ENCODE measurements around the gene SEBOX.
A peak's percentile ranks its signal among the peaks of the same experiment; 100 is the strongest.

Gene SEBOX

DNA sequence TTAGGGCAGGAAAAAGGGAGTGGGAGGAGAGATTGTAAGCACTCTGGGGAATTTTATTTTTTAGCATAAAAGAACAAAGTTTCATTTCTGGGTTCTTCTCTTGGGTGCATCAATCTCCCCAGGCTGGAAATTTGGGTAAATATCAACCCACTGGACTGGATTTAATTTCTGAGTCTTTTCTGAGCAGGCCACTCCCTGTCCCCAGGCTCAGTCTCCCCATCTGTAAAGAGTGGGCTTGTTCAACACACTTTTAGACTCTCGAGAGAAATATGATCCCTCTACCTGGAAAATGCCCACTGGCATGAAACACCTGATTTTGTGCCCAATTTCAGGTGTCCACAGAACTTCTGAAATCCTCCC lies 5.7 kb upstream of the SEBOX start:
- H3K4me1 ChIP-seq (ENCODE audit: insufficient read depth, poor library complexity, severe bottlenecking) = peaks cover 6% of the 10 kb centered on the region
- H3K9me3 ChIP-seq (ENCODE audit: severe bottlenecking) = no peaks in the 10 kb centered on the region
- H3K27ac ChIP-seq (ENCODE audit: poor library complexity, severe bottlenecking) = peak overlapping the region; percentile 31
- TF ChIP-seq, protein P1, sequence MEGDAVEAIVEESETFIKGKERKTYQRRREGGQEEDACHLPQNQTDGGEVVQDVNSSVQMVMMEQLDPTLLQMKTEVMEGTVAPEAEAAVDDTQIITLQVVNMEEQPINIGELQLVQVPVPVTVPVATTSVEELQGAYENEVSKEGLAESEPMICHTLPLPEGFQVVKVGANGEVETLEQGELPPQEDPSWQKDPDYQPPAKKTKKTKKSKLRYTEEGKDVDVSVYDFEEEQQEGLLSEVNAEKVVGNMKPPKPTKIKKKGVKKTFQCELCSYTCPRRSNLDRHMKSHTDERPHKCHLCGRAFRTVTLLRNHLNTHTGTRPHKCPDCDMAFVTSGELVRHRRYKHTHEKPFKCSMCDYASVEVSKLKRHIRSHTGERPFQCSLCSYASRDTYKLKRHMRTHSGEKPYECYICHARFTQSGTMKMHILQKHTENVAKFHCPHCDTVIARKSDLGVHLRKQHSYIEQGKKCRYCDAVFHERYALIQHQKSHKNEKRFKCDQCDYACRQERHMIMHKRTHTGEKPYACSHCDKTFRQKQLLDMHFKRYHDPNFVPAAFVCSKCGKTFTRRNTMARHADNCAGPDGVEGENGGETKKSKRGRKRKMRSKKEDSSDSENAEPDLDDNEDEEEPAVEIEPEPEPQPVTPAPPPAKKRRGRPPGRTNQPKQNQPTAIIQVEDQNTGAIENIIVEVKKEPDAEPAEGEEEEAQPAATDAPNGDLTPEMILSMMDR (IDR thresholded peaks at IDR 0.05; ENCODE audit: poor library complexity, severe bottlenecking) = no peak
- H3K4me3 ChIP-seq (ENCODE audit: severe bottlenecking) = no peak overlapping the region
- ATAC-seq (ENCODE audit: low read depth) = no peak
- no peak for DNase-seq (ENCODE audit: low spot score)
- no peaks in the 10 kb centered on the region for H3K36me3 ChIP-seq (ENCODE audit: low read depth)
- no peaks in the 10 kb centered on the region for H3K27me3 ChIP-seq (ENCODE audit: insufficient read depth, poor library complexity, severe bottlenecking)

DNA sequence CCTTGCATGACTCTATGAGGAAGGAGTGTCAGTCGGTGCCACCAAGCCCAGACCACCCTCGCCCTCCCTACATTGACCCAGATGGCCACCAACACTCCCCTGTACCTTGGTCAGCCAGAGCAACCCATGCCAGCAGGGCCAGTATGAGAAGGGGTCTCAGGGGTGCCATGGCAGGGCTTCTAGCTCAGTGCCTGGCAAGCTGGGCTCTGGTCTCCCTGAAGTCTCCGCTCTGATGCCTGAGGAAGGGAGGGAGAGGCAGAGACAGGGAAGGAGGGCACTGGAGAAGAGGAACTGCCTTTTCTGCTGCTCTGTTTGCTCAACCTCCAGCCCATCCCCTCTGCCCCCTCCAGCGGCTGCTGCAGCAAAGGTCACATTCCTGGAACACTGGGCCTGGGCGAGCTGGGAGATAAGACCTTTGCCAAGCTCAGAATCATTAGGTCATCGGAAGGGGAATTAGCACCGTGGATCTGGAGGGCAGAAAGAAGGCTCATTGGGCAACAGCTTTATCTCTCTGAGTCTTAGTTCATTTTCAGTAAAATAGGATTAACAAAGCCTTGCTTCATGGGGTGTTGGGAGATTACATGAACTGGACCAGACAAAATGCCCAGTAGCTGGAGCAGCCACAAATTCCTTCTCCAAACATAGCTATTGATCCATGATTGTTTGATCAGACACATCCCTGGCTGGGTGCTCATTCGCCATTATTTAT lies 5.2 kb upstream of the SEBOX start, which contains the start of gene VTN:
Gene VTN (minus strand): TSS at position 273 of the 709 bp plus-strand sequence. CDS start 104 bp downstream, at position 169.
- DNase-seq (ENCODE audit: low spot score) (no peak), ATAC-seq (ENCODE audit: low read depth) (no peak)
- Histone ChIP-seq H3K36me3 (ENCODE audit: low read depth) (no peaks in the 10 kb centered on the region), H3K27ac (ENCODE audit: poor library complexity, severe bottlenecking) (peak within 1 kb of the TSS; percentile 31), H3K4me1 (ENCODE audit: insufficient read depth, poor library complexity, severe bottlenecking) (peaks cover 6% of the 10 kb centered on the region), H3K9me3 (ENCODE audit: severe bottlenecking) (no peaks in the 10 kb centered on the region), H3K27me3 (ENCODE audit: insufficient read depth, poor library complexity, severe bottlenecking) (no peaks in the 10 kb centered on the region), H3K4me3 (ENCODE audit: severe bottlenecking) (peak within 1 kb of the TSS; percentile 31)
- TF ChIP-seq, protein P1 (IDR thresholded peaks at IDR 0.05; ENCODE audit: poor library complexity, severe bottlenecking) = peak; percentile 8

DNA sequence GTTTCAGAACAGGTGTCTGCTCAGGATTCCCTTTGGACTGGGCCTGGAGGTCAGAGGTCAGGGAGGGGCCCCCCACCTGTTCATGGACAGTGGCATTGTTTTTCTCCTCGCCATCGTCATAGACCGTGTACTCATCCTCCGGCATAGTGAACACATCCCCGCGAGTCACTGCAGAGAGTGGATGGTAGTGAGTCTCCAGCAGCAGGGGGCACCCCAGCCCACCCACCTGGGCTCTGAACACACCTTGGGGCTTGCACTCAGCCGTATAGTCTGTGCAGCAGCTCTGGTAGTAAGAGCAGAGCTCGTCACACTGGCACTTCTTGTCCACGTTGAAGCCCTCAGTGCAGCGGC lies 4.7 kb upstream of the SEBOX start:
- H3K27me3 ChIP-seq (ENCODE audit: insufficient read depth, poor library complexity, severe bottlenecking) = no peaks in the 10 kb centered on the region
- H3K4me1 ChIP-seq (ENCODE audit: insufficient read depth, poor library complexity, severe bottlenecking) = peaks cover 6% of the 10 kb centered on the region
- TF ChIP-seq, protein P1 (IDR thresholded peaks at IDR 0.05; ENCODE audit: poor library complexity, severe bottlenecking) = no peak
- ATAC-seq (ENCODE audit: low read depth) (no peak), DNase-seq (ENCODE audit: low spot score) (no peak)
- H3K27ac ChIP-seq (ENCODE audit: poor library complexity, severe bottlenecking) = no peak overlapping the region
- no peak overlapping the region for H3K4me3 ChIP-seq (ENCODE audit: severe bottlenecking)
- no peaks in the 10 kb centered on the region for H3K36me3 ChIP-seq (ENCODE audit: low read depth)
- H3K9me3 ChIP-seq (ENCODE audit: severe bottlenecking) = no peaks in the 10 kb centered on the region

DNA sequence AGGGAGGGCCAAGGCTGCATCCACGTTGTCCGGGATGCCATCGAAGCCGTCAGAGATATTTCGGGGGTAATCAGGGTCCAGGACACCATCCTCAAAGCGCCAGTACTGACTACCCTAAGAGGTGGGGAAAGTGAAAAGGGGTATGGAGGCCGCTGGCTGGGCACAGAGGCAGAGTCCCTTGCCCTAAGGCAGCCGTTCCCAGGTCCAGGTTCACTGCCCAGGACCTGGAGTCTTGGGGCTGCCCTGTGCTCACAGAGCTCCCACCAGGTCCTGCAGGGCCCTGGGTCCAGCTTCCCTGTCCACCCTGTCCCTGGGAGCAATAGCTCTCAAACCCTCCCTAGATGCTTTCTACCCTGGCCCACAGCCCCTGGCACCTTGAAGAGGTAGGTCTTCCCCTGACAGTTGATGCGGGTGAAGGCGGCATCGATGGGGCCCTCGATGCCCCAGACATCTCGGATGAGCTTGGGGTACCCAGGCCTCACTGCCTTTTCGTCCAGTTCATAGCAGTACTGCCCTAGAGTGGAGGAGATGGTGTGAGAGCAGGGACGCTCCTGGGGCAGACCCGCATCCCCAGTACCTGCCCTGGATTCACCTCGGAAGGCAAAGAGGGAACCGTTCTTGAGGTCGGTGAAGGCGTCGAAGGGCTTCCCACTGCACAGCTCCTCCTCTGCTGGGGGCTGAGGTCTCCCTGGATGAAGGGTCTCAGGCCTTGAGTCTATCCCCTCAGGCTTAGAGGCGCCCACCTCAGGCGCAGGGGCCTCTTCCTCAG lies 4.1 kb upstream of the SEBOX start:
- TF ChIP-seq, protein P1 (IDR thresholded peaks at IDR 0.05; ENCODE audit: poor library complexity, severe bottlenecking) = no peak
- no peaks in the 10 kb centered on the region for H3K36me3 ChIP-seq (ENCODE audit: low read depth)
- no peaks in the 10 kb centered on the region for H3K27me3 ChIP-seq (ENCODE audit: insufficient read depth, poor library complexity, severe bottlenecking)
- ATAC-seq (ENCODE audit: low read depth) (no peak), DNase-seq (ENCODE audit: low spot score) (no peak)
- no peaks in the 10 kb centered on the region for H3K9me3 ChIP-seq (ENCODE audit: severe bottlenecking)
- H3K27ac ChIP-seq (ENCODE audit: poor library complexity, severe bottlenecking) = no peak overlapping the region
- no peak overlapping the region for H3K4me3 ChIP-seq (ENCODE audit: severe bottlenecking)
- peaks cover 6% of the 10 kb centered on the region for H3K4me1 ChIP-seq (ENCODE audit: insufficient read depth, poor library complexity, severe bottlenecking)
